Activated CD4-positive, alpha-beta T cell treated with anti-CD3 and anti-CD28 coated beads, Interleukin-2, amount 50 U/mL, for 1 hour (primary cell): ENCODE data around the gene CNPY1.
"Not testable (repeated sequence)": the region's sequence is repeated elsewhere in the genome, so short reads cannot be mapped to it uniquely, and the experiment has no call there.

Source experiments
- DNase-seq: peaks from one replicate; pipeline ENCODE4 v3.0.0-alpha.2; 2020

Gene CNPY1

DNA sequence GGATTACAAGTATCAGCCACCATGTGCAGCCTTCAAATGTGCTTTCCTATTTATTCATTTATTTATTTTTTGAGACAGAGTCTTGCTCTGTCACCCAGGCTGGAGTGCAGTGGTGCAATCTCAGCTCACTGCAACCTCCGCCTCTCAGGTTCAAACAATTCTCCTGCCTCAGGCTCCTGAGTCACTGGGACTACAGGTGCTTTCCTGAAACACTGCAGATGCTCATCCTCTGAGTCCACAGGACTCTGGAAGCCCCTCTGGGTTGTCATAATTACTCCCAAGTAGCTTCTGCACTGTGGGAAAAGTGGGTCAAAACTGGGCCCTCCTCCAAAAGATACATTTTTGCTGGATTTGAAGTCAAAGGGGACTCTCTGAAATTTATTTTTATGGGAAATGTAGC is at the start of gene CNPY1:
Gene CNPY1, minus strand, starts transcription at position 111 of the 400 bp plus-strand sequence. CDS start 630 bp downstream, outside the sequence.
- DNase-seq = not testable (repeated sequence)

DNA sequence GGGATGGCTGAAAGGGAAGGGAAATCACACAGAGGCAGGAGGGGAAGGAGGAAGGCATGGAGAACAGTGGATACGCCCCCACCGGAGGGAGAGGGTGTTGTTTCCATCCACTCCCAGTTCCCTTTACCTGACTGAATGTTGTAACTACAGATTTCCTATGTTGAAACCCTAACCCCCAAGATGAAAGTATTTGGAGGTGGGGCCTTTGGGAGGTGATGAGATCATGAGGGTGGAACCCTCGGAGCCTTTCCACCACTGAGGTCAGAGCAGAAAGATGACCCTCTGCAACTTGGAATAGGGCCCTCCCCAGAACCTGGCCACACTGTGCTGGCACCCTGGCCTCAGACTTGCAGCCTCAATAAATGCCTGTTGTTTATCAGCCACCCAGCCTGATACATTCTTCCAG is 48.6 kb upstream of the CNPY1 start:
- DNase-seq = no peak

DNA sequence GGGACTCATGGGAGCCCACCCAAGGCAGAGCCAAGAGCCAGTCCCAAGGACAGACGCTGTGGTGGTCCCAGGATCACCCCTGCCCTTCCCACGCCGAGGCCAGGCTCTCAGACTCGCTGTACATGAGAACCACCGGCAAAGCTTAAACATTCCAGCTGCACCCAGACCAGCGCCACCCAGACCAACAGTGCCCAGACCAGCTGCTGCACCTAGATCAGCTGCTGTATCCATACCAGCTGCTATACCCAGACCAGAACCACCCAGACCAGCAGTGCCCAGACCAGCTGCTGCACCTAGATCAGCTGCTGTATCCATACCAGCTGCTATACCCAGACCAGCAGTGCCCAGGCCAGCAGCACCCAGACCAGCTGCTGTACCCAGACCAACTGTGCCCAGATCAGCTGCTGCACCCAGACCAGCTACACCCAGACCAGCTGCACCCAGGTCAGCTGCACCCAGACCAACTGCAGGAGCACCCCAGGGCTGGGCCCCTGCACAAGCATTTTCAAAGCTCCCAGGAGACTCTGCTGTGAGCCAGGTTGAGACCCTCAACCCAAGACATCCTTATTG is 47.9 kb upstream of the CNPY1 start:
- DNase-seq = no peak

DNA sequence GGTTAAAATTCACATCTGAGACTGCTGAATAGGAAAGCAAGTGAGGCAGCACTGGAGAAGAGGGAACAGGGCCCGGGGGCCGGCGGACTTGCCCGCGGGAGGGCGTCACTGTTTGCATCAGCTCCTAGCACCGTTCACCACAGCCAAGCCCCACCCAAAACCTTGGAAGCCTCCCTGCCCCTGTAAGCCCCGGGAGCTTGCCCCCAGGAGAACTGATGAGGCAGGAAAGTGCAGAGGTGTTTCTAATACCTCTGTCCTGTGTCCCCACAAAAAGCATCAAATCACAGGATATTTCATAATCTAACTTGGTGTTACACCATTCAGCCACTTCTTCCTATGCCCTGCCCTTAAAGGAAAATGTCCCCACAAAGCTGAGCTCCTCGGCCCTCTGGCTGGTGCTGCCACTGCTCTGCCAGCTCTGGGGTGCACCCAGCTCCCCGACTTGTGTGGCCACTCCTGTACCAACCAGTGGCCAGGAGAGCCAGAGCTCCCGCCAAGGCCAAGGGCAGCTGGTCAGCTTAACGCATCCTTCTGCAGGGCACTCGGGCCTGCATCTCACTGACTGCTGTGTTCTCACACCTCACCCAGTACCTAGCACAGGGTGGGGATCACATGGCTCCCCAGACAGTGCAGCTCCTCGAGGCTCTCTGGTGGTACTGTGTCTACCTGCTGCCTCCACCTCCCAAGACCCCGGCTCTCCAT is 47.3 kb upstream of the CNPY1 start:
- no peak for DNase-seq

DNA sequence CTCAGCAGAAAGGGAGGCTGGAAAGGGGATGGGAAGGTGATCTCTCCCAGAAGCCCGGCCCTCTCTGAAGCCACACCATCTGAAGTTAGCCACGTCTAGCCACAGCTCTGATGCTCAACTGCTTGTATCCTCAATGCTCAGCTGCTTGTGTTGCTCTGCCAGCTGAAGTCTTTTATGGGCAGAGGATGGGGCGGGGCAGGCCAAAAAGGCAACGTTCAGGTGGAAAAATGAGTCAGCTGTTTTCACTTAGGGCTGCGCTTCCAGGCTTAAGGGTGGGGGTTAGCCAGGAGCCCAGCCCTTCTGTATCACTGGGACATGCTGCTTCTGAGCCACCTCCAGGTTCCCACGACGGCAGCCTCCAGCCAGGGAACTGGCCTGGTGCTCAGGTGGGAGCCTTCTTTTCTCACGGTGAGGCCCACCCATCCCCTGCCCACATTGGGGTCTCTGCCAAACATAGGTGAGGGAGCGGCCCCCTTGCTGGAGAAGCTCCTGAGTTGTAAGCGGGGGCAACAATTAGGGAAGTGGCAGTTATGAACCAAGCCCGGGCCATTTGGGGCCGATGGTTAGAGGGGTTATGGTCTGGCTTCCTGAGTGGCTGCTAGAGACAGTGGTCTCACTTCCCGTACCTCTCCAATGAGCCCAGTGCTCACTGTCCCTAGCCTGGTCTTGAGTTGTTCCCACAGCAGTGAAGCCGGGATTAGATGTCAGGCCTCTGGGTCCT is 44.9 kb upstream of the CNPY1 start:
- DNase-seq = no peak

DNA sequence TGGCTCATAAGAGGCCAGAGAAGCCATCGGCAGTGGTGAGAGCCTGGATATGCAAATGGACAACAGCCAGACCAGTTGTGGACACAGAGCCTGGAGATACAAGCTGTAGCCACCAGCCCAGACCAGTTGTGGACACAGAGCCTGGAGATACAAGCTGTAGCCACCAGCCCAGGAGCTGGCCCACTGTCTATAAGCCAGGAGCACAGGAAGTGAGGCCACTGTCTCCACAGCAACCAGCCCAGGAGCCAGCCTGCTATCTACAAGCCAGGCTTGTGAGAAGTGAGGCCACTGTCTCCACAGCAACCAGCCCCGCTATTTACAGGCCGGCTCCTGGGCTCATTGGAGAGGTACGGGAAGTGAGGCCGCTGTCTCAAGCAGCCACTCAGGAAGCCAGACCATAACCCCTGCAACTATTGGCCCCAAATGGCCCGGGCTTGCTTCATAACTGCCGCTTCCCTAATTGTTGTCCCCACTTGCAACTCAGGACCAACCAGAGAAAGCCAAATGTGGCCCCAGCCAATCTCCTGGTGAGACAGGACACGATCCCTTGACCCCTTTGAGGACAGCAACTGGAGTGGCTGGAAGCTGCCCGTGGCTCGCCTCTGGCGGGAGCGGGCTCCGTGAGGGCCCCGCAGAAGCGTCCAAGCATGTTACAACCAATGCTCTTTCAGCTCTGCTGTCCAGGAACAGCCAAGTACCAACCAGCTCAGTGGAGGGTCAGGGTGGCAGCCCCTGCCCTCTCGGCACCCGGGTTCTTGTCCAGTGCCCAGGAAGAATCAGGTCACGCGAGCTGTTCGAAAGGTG is 44.1 kb upstream of the CNPY1 start:
- no peak for DNase-seq

DNA sequence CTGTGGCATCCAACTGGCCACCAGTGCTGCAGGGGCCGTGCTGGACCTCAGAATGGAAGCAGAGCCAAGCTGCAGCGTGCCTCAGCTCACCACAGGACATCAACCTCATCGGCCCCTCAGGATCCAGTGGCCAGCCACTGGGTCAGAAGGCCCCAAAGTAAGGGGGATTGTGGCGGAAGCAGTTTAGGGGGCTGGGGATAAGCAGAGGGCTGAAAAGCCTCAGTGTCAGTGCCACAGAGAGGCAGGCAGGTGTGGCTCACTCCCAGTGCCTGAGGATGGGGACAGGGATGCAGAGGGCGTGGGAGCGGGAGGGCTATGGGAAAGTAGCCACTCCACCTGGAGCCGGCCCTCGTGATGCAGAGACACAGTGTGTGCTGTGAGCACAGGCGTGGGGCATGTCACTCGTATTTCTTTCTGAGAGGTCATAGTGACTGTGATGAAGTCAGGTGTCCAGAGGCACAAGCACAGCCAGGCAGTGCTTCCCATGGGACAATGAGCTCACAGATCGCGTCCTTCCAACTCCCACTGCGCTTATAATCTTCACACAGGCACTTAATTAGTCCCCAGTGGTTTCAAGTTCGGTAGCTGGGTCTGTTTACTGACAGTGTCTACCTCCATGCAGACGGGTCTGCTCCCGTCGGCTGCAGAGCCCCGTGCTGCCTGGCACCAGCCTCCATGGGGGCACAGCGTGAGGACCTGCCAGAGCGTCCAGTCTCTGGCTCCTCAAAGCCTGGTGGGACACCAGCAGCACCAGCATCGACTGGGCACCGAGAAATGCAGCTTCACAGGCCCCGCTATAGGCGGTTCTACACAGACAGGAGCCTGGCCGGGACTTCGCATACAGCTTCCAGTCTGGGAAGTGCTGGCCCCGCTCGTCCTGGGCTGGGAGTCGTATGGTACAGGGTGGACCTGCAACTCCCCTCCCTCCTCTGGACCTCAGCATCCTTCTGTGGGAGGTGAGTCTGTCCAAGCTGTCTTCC is 42.9 kb upstream of the CNPY1 start:
- no peak for DNase-seq

DNA sequence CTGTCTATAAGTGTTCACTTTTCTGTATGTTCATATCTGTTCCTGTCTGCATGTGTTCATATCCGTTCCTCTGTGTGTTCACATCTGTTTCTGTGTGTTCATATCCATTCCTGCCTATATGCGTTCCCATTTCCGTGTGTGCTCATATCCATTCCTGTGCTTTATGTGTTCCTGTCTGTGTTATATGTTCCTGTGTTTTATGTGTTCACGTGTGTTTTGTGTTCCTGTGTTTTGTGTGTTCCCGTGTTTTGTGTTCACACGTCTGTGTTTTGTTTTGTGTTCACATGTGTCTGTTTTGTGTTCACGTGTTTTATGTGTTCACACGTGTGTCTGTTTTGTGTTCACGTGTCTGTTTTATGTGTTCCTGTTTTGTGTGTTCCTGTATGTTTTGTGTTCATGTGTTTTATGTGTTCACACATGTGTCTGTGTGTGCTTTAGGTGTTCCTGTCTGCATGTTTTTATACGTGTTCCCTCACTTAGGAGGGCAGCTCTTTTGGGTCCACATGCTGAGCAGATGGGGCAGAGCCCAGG is 42.2 kb upstream of the CNPY1 start:
- no peak for DNase-seq

DNA sequence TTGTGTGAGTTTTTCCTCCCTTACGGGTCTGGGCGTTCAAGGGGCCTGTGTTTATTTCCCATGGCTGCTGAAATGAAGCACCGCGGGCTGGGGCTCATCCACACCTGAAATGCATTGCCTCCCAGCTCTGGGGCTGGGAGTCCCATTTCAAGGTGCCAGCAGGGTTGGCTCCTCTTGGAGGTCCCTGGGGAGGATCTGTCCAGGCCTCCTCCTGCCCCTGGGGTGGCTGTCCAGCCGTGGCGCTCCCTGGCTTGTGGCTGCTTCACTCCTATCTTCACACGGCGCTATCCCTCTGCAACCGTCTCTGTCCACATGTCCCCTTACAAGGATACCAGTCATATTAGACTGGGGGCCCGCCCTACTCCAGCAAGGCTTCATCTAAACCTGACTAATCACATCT is 41.1 kb upstream of the CNPY1 start:
- no peak for DNase-seq

DNA sequence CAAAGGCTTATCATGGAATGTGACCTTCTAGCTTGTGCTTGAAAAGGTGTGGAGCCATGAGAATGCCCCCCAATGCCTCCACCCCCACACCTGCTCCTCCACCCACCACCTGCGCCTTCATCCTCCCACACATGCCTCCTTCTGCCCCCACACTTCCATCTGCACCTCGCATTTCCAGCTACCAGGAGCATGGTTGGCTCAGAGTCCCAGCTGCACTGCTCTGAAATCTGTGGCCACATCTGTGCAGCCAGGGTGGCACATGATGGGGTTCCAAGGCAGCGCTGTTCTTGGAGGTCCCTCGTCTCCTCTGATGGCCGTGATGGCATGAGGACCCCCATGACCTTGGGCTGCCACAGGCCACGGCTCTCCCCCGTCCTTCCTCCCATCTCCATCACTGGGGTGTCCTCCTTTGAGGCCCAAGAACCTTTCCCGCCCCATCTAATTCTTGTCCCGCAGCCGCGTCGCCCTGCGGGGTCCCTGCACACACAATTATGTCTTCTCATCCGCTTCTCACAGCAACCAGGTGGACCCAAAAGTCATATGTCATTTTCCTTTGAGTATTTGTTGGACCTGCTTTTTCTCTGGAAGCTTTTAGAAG is 40.6 kb upstream of the CNPY1 start:
- DNase-seq = no peak

DNA sequence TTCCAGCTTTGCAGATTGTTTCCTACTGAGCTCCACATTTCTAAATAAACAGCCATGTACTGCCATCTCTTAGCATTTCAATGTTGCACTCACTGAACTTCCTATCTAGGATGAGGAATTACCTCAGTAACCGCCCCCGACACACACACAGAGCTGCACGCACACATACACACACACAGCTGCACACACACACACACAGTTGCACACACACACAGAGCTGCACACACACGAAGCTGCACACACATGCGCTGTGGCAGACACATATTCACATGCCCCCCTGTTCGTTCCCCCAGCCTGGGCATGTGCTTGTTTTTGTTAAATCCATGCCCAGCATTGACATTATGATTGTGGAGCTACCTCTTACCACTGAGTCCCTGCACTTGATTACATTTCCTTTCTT is 39.6 kb upstream of the CNPY1 start:
- no peak for DNase-seq

DNA sequence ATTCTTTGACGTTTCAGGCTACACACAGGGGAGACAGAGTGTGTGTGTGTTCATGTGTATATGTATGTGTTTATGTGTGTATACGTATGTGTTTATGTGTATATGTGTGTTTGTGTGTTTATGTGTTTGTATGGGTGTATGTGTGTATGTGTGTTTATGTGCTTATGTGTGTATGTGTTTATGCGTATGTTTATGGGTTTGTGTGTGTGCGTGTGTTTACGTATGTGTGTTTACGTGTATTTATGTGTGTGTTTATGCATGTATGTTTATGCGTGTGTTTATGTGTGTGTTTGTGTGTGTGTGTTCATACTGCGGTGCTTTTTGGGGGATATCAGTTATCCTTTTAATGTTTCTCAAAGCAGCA is 39.2 kb upstream of the CNPY1 start:
- no peak for DNase-seq

DNA sequence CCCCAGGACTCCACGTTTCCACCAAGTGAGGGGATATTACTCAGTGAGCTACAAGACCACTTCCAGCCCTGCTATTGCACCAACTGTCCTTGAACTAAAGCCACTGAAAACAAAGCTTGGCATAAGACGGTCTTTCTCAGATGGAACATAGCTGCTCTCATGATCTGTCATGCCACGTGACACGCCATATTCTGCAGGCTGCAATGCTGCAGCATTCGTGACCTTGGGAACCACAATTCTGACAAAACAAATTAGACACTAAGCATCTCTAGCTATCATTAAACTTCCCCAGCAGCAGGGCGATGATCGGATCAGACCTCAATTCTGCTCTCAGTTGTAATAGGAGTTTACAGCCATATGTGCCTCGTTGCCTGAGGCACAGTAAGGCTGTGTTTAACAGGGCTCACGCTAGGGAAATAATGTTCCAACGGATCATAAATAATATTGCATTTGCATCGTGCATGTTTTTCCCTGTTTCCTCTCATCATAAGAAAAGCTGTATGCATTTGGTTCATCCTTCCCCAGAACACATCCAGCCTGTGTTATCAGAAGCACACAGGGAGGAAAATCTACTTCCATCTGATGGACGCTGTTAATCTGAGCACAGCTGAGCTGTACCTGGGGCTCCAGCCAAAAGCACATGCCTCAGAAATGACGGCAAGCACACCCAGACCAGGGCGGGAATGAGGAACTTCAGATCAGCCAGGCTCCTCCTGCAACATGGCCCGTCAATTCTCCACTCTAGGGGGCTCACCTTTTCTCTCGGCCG is 38.6 kb upstream of the CNPY1 start:
- no peak for DNase-seq

DNA sequence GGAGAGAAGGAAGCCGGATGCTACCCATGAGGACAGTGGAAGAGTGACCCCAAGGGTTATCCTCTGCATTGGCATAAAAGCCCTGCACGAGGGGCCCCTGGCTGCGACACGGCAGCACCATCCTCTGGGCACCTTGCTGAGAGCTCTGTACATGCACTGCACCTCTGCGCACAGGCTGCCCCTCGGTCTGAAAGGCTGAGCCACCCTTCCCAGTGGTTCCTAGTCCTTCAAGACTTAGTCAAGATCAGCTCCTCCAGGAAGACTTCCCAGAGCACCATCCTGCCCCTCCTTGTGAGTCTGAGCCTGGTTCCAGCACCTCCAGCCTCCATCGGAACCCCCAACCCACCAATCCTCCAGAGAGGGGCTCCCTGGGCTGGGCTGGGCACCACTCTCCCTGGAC is 37.9 kb upstream of the CNPY1 start:
- no peak for DNase-seq

DNA sequence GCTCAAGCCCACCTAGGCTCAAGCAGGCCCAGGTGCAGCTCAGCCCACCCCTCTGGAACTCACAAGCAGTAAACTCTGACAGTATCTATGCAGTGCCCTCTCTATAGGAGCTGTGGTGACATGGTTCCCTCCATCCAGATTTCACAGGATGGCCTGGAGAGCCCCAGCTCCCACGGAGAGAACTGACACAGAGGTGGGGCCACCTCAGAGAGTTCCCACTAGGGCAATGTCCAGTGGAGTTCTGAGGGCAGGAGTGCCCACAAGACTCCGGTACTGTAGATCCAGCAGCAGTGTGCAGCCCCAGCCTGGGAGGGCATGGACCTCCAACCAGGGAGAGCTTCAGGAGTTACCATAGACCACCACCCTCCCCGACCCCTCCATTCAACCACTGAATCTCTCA is 37.3 kb upstream of the CNPY1 start:
- DNase-seq = no peak

DNA sequence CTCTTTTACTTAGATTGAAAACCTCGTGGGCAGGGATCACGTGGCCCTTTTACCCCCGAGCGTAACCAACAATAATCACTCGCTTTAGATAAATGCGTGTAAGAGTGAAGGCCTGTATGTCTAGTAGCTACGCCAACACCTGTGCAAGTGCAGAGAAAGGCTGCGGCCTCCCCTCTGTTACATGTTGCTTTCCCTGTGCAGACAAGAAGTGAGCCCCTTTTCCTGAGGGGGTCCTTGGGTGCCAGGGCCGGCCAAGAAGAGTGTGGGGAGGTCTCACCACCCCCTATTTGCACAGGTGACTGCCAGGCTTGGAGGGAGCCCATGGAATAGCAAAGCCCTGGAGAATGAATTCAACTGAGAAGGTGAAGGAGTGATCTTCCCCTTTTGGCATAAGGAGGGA is 35.6 kb upstream of the CNPY1 start:
- no peak for DNase-seq

DNA sequence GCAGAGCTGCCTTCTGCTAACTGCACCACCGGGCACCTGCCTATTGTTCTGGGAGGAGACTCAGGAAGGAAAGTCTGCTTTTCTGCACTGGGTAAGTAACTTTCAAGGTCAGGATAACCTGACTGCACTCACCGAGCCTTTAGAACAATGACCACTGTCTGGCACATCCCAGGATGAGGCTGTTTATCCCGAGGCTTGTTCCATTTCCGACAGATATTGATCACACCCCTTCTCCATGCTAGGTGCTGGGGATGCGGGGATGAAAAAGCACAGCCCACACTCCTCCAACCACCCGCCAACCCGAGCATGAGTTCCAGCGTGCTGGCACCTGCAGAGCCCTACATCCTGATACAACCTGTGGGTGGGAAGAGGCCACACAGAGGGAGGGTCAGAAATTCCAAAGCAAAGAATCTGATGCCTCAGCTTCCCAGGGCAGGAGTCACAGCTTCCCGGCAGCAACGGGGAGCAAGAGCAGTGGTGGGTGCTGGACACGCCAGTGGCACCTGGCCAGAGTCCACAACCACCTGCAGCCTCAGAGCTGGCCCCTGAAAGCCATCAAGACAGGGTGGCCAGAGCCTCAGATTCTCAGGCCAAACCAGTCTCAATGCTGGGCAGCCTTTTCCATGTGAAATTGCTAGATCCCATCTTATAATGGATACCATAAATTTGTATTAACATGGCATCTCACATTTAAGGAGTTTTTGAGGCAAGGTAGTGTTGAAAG is 34.9 kb upstream of the CNPY1 start:
- no peak for DNase-seq

DNA sequence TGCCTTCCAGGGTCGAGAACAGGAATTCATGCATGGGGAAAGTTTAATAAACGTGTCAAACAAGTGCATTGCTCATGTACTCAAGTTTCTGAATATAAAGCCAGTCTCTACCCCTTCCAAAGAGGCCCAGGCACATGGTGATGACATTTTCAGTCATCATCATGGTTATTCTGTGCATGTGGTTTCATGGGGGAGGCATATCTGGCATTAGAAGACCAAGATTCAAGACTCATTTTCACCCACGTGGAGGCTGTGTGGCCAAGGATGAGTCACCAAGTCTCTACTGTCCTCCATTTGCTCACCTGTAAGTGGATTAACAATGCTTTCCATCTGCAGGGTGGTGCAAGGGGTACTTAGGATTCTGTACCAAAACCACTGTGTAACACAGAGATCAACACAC is 34.0 kb upstream of the CNPY1 start:
- DNase-seq = no peak

DNA sequence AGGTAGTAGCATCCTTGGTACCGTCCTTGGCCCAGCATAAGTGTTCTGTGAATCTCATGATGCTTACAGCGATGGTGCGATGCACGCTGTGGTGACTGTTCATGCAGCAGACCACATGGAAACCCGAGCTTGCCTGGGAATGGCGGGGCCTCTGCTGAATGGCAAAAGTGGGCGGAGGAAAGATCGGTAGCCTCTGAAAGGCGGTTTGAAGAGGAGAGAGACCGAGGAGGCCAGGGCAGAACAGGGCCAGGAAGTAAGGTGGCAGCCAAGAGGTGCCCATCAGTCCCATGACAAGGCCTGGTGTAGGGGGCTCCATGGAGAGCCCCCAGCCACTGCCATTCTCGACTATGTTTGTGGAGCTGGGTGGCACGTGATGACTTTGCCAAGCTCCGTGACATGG is 33.2 kb upstream of the CNPY1 start:
- no peak for DNase-seq

DNA sequence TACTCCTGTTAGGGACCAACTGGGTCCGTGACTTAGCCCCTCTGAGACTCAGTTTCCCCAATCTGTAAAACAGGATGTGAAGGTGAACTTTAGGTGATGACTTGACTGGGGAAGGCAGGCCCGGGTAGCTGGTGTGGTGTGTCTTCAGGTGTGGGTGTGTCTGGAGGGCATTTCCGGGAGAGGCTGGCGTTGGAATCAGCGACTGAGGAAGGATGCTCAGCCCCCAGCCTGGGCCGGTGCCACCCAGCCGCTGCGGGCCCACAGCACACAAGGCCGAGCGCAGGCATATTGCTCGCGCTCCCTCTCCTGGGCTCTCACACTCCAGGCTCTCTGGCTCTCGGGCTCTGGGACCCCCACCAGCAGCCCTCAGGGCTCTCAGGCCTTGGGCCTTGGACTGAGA is 31.7 kb upstream of the CNPY1 start:
- no peak for DNase-seq
